ENCODE results near the gene PDE11A.

The PDE11A gene

GRCh38 chr2:177721818-177722567 lies 350.6 kb downstream of the PDE11A start:
- DNase-seq: no peak

GRCh38 chr2:177721087-177721486 lies 351.5 kb downstream of the PDE11A start:
- DNase-seq: no peak

- DNase-seq: no peak
Measured at GRCh38 chr2:177717831-177718618, 354.6 kb downstream of the PDE11A start.

- no peak for DNase-seq
Measured at GRCh38 chr2:177716484-177716883, 356.1 kb downstream of the PDE11A start.

- DNase-seq: no peak
Measured at GRCh38 chr2:177715771-177716170, 356.8 kb downstream of the PDE11A start.

- no peak for DNase-seq
Measured at GRCh38 chr2:177714704-177715103, 357.9 kb downstream of the PDE11A start.

GRCh38 chr2:177712462-177712861 lies 360.1 kb downstream of the PDE11A start:
- DNase-seq: no peak

GRCh38 chr2:177711483-177712265 lies 360.9 kb downstream of the PDE11A start:
- no peak for DNase-seq

- DNase-seq: no peak
Measured at GRCh38 chr2:177710889-177711288, 361.7 kb downstream of the PDE11A start.

- DNase-seq: no peak
Measured at GRCh38 chr2:177709986-177710401, 362.6 kb downstream of the PDE11A start.

- DNase-seq: no peak
Measured at GRCh38 chr2:177708660-177709444, 363.7 kb downstream of the PDE11A start.

- no peak for DNase-seq
Measured at GRCh38 chr2:177708106-177708505, 364.5 kb downstream of the PDE11A start.

GRCh38 chr2:177705511-177706173 lies 366.9 kb downstream of the PDE11A start:
- no peak for DNase-seq

GRCh38 chr2:177703159-177703558 lies 369.4 kb downstream of the PDE11A start:
- no peak for DNase-seq

GRCh38 chr2:177698281-177698680 lies 374.3 kb downstream of the PDE11A start:
- DNase-seq: no peak

GRCh38 chr2:177694348-177694747 lies 378.2 kb downstream of the PDE11A start:
- DNase-seq: no peak

- no peak for DNase-seq
Measured at GRCh38 chr2:177693658-177694339, 378.8 kb downstream of the PDE11A start.

- no peak for DNase-seq
Measured at GRCh38 chr2:177692783-177693269, 379.8 kb downstream of the PDE11A start.

GRCh38 chr2:177692042-177692782 lies 380.4 kb downstream of the PDE11A start:
- DNase-seq: no peak

GRCh38 chr2:177691177-177691576 lies 381.4 kb downstream of the PDE11A start:
- no peak for DNase-seq

Measured in activated CD4-positive, alpha-beta T cell treated with anti-CD3 and anti-CD28 coated beads for 48 hours (primary cell).